WTC11 (cell line): Measurements from ENCODE around the gene PITX1.
A peak's percentile ranks its signal among the peaks of the same experiment; 100 is the strongest.

Source experiments
- USF2 ChIP-seq: sonication (generic); formaldehyde crosslinking; IDR thresholded peaks from 2 replicates; pipeline ENCODE4 v1.8.1; 2023; ENCODE audit warnings: mild to moderate bottlenecking, missing genetic modification reagents, moderate library complexity
- ZNF232 ChIP-seq: sonication (generic); formaldehyde crosslinking; IDR thresholded peaks from 2 replicates; pipeline ENCODE4 v1.8.0; 2022; ENCODE audit warnings: mild to moderate bottlenecking, missing genetic modification reagents

DNA sequence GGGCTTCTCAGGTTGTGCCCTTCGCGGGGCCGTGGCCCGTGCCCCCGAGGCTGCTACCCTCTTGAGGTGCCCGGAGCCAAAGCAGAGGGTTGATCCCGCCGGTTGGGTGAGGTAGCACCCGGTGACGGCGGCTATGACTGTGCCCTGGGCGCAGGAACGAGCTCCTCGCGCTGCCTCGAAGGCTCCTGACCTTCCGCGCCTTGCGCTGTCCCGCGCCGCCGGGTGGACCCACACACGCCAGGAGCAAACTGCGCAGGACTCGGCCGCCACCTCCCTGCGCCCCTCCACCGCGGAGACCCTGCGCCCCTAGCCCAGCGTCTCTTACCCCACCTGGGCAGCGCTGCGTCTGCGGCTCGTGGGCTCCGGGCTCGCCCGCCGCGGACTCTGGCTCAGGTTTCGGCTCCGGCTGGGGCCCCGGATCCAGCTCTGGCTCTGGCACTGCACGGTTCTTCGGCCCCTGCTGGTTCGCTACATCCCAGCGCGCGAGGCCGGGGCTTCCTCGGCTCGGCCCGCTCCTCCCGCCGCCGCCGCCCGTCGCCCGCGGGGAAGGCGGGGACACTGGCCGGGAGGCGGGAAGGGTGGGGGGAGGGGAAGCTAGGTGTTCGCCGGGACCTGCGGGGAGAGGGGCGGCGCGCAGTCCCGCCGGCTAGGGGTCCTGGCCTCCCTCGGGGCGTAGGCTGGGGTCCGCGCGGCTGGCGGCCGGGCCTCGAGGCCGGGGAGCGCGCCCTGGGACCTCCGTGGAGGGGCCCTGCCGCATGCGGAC lies 5.4 kb upstream of the PITX1 start:
- TF ChIP-seq ZNF232 (no peak), USF2 (0 out of 2 replicates have a peak, but pooled peaks have one; percentile 17)
